Skeletal muscle satellite cell (primary cell): ENCODE data around the gene DNAAF5. TPM values are rescaled to one million over a fixed set of nuclear protein-coding genes. Genes with fewer than 3 reads are reported as not detected.

Source experiments
- H3K27me3 ChIP-seq: 2 replicates; pipeline ENCODE4 v1.7.0; 2013; ENCODE audit warnings: low read length; ENCODE audit not compliant: control insufficient read depth, insufficient read depth
- H3K36me3 ChIP-seq: 2 replicates; pipeline ENCODE4 v1.7.0; 2013; ENCODE audit warnings: mild to moderate bottlenecking, control low read depth, low read length; ENCODE audit not compliant: insufficient read depth
- H3K4me1 ChIP-seq: 2 replicates; pipeline ENCODE4 v1.7.0; 2013; ENCODE audit warnings: low read length; ENCODE audit not compliant: control insufficient read depth, insufficient read depth
- H3K4me2 ChIP-seq: 2 replicates; pipeline ENCODE4 v1.7.0; 2013; ENCODE audit warnings: mild to moderate bottlenecking, low read length
- H3K4me3 ChIP-seq: 2 replicates; pipeline ENCODE4 v1.7.0; 2013; ENCODE audit warnings: low read length
- H3K9ac ChIP-seq: 2 replicates; pipeline ENCODE4 v1.7.0; 2013; ENCODE audit warnings: mild to moderate bottlenecking, low read depth, low read length, moderate library complexity
- H3K9me3 ChIP-seq: replicated peaks from 2 replicates; pipeline ENCODE4 v1.7.0; 2013; ENCODE audit warnings: mild to moderate bottlenecking, control low read depth, low read length
- total RNA-seq: library from RNA; depleted of rRNA; stranded (reverse); fragments of >200 nt; gene quantifications from 2 replicates; pipeline ENCODE4 v1.2.3, GENCODE V29; 2012; rRNA removed

Gene DNAAF5
- 40.6 and 41.1 TPM in 2 replicates for total RNA-seq

DNA sequence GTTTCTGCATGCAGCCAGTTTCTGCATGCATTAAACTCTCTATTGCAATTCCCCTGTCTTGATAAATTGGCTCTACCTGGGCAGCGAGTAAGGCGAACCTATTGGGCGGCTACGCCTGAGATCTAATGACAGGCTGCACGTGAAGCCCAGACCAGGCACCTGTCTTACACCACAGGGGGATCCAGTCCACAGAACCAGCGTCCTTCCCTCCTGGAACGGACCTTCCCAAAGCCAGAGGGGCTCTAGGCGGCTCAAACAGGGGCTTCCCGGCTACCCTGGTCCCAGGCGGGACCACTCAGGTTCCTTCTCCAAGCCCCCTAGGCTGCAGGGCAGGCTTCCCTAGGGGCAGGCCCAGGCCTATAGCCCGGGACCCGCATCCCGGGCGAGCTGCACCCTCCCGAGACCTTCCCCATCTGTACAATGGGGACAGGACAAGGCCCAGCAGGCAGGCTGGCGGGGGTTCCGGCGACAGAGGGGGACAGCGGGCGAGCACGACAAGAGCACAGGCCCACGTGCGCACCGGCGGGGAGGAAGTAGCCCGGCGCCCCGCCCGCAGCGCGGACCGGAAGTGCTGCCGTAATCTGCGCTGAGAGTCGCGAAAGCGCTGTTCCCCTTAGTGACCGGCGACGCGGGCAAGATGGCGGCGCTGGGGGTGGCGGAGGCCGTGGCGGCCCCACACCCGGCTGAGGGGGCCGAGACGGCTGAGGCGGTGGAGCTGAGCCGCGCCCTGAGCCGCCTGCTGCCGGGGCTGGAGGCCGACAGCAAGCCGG lies at the start of gene DNAAF5:
Gene DNAAF5 (plus strand): TSS at position 616 of the 770 bp plus-strand sequence. CDS start 22 bp downstream, at position 638.
- H3K4me1 ChIP-seq = peaks cover 21% of the 10 kb centered on the region
- H3K27me3 ChIP-seq = no peaks in the 10 kb centered on the region
- H3K36me3 ChIP-seq = peaks cover 12% of the 10 kb centered on the region
- H3K4me3 ChIP-seq = peak within 1 kb of the TSS; percentile 93
- no peaks in the 10 kb centered on the region for H3K9me3 ChIP-seq
- H3K4me2 ChIP-seq = peak within 1 kb of the TSS; percentile 97
- peak within 1 kb of the TSS; percentile 83 for H3K9ac ChIP-seq

DNA sequence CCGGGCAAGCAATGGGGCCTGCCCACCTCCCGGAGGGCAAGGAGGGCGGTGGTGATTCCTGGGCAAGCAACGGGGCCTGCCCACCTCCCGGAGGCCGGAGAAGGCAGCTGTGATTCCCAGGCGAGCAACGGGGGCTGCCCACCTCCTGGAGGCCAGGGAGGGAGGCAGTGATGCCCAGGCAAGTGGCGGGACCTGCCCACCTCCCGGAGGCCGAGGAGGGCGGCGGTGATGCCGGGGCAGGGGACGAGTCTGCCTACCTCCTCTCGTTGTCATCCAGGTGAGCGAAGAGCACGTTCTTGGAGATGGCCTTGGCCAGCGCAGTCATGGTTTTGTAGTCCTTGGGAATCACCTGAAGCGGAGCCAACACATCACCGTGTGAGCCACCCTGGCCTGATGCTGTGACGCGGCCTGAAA lies 49.5 kb upstream of the DNAAF5 start:
- Histone ChIP-seq H3K4me2 (no peak overlapping the region), H3K36me3 (no peaks in the 10 kb centered on the region), H3K27me3 (no peaks in the 10 kb centered on the region), H3K9me3 (no peaks in the 10 kb centered on the region), H3K9ac (no peak overlapping the region), H3K4me3 (no peak overlapping the region), H3K4me1 (no peaks in the 10 kb centered on the region)

DNA sequence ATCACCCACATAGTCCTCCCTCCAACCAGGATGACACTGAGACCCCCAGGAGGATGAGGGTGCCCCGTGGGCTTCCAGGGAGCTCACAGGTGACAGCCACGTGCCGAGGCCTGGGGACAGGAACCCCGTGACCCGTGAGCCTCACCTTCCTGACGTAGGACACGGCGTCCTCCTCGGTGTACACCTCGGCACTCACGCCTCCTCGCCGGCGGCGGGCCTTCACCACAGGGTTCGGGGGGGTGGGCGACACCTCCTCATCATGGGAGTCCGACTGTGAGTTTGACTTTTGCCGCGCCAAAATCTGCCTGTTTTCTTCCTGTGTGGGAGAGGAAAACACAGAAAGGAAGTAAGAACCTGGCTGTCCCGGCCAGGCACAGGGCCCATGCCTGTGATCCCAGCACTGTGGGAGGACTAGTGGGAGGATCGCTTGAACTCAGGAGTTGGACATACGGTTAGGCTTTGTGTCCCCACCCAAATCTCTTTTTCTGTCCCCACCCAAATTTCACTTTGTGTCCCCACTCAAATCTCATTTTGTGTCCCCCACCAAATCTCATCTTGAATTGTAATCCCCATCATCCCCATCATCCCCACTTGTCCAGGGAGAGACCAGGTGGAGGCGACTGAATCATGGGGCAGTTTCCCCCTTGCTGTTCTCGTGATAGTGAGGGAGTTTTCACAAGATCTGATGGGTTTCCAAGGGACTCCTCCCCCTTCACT lies 45.9 kb upstream of the DNAAF5 start:
- Histone ChIP-seq H3K4me1 (no peaks in the 10 kb centered on the region), H3K27me3 (no peaks in the 10 kb centered on the region), H3K9ac (no peak overlapping the region), H3K4me2 (no peak overlapping the region), H3K9me3 (no peaks in the 10 kb centered on the region), H3K36me3 (no peaks in the 10 kb centered on the region), H3K4me3 (no peak overlapping the region)

DNA sequence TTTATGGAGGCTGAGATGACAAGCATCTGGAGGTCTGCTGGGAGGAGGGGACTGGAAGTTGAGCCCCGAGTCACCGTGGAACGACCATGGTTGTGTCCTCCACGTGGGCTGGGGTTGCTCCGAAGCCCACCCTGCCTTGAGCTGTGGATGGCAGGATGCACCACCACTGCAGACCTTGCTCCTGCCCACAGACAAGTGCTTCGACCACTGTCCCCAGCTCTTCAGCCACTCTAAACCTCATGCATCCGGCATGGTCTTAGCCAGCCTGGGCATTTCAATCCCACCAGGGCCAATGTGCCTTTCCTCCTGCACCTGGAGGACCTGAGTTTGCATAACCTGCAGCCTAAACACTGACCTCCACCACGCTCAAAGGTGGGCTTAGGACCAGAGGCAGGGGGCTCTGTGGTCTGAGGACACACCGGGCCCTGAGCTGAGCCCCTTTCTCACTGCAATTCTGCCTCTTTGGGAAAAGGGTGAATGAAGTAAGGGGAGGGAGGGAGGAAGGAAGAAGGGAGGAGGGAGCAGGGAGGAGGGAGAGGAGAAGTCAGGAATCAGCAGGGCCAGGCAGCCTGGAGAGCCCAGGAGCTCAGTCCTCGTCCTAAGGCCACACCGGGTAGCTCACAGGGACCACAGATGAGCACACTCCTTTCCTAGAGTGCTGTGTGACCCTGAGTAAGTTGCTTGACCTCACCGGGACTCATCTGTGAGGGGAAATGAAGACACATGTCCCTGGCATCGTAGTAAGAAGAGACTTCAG lies 44.8 kb upstream of the DNAAF5 start:
- Histone ChIP-seq H3K9me3 (no peaks in the 10 kb centered on the region), H3K27me3 (no peaks in the 10 kb centered on the region), H3K36me3 (no peaks in the 10 kb centered on the region), H3K4me1 (no peaks in the 10 kb centered on the region), H3K4me2 (no peak overlapping the region), H3K4me3 (no peak overlapping the region), H3K9ac (no peak overlapping the region)

DNA sequence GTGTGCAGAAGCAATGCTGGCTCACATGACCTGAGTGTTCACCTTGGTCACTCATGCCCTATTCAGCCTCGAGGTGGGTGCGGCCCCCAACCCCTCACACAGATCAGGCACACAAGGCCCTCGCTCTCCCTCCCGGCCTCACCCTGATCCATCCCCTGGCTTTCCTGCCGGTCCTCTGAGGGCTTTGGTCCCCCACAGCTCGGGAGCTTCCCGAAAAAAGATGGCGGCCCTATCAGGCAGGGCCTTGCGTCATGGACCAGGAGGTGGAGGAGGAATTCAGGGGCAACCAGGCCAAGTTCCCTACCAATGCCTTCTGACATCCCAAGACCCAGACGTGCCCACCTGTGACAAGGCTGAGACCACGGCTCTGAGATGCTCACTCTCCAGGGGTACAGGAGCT lies 43.7 kb upstream of the DNAAF5 start:
- no peak overlapping the region for H3K4me2 ChIP-seq
- H3K4me1 ChIP-seq = no peaks in the 10 kb centered on the region
- no peaks in the 10 kb centered on the region for H3K27me3 ChIP-seq
- no peak overlapping the region for H3K9ac ChIP-seq
- H3K9me3 ChIP-seq = no peaks in the 10 kb centered on the region
- no peak overlapping the region for H3K4me3 ChIP-seq
- no peaks in the 10 kb centered on the region for H3K36me3 ChIP-seq

DNA sequence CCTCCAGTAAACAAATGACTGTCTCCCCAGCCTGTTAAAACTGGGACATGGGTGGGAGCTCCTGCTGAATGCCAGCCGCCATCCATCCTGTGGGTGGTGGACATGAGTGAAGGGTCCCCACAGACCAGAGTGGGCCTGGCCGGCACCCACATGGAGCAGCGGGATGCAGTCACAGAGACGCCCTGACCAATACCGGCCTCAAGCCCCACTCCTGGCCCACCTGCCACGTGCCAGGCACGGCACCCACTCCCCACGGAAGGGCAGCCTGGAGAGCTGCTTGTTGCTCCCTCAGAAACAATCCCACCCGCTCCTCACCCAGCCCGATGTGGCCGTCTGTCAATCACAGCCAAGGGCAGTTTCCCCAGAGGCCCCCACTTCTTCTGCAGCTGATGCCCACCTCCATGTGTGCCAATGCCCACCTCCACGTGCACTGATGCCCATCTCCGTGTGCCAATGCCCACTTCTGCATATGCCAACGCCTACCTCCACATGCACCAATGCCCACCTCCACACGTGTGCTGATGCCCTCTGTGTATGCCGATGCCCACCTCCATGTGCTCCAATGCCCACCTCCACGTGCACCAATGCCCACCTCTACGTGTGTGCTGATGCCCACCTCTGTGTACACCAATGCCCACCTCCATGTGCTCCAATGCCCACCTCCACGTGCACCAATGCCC lies 42.8 kb upstream of the DNAAF5 start:
- Histone ChIP-seq H3K9me3 (no peaks in the 10 kb centered on the region), H3K36me3 (no peaks in the 10 kb centered on the region)

DNA sequence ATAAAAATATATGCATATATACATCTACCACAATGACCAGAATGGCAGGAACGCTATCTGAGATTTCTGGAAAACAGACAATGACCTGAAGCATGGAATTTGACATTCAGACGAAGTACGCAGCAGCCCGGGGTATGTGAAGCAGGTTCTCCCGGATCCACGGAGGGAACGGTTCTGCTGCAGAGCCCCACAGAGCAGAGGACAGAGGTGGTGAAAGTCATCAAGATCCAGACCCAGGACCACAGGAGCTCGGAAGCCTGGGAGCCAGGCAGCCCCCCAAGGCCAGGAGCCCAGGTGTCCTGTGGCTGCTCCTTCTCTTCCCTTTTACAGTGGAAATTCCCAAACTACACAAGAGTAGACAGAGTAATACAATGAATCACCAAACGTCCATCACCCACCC lies 42.1 kb upstream of the DNAAF5 start:
- H3K4me1 ChIP-seq = no peaks in the 10 kb centered on the region
- H3K4me2 ChIP-seq = no peak overlapping the region
- H3K27me3 ChIP-seq = no peaks in the 10 kb centered on the region
- H3K9me3 ChIP-seq = no peaks in the 10 kb centered on the region
- H3K9ac ChIP-seq = no peak overlapping the region
- H3K4me3 ChIP-seq = no peak overlapping the region
- H3K36me3 ChIP-seq = no peaks in the 10 kb centered on the region

More for the DNA sequence above, 42.8 kb upstream of the DNAAF5 start:
- no peak overlapping the region for H3K4me2 ChIP-seq
- H3K4me3 ChIP-seq = no peak overlapping the region
- H3K4me1 ChIP-seq = no peaks in the 10 kb centered on the region
- H3K27me3 ChIP-seq = no peaks in the 10 kb centered on the region
- no peak overlapping the region for H3K9ac ChIP-seq

DNA sequence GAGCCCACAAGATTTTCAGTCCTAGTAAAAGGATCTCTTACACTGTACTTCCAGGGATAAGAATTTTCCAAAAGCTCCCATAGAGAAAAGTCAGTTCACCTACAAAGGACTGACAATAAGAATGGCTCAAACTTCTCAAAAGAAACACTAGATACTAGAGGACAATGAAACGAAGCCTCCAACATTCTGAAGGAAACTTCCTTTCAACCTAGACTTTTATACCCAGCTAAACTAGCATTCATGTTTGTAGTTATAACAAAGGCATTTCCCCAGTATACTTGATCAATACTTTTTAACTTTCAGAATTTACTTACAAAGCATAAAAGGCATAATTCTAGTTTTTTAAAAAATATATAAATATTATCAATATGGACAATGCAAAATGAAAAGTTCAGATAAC lies 41.0 kb upstream of the DNAAF5 start:
- no peaks in the 10 kb centered on the region for H3K9me3 ChIP-seq

DNA sequence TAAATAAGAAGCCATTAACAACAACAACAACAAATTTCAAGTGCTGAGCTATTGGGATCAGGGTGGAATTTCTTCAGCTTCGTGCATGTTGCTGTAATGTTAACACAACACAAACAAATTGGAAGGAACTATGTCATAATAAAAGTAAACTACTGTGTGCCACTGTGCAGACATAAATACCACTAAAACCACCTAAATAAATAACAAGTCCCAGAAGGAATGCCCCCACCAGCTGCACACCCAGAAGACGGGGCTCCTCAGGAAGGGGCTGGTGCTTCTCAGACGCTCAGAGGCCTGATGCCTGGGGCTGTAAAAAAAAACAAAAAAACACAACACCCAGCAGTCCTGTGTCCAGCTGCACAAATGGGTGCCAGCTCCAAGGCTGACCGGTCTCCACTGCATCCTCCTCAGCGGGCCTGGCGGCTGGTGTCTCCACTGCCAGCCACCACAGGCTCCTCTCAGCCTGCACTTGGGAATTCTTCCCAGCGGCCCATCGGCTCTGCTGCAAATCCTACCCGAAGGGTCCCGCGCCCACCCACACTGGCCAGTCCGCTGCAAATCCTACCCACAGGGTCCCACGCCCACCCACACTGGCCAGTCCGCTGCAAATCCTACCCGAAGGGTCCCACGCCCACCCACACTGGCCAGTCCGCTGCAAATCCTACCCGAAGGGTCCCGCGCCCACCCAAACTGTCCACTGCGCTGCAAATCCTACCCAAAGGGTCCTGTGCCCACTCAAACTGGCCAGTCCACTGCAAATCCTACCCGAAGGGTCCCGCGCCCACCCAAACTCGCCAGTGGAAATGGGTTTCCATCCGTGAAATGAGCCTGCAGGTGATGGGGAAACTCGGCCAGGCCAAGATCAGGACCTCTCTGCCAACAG lies 35.8 kb upstream of the DNAAF5 start:
- no peaks in the 10 kb centered on the region for H3K27me3 ChIP-seq
- no peak overlapping the region for H3K4me2 ChIP-seq
- H3K9ac ChIP-seq = no peak overlapping the region
- H3K4me3 ChIP-seq = no peak overlapping the region
- no peaks in the 10 kb centered on the region for H3K36me3 ChIP-seq
- H3K9me3 ChIP-seq = no peaks in the 10 kb centered on the region
- no peaks in the 10 kb centered on the region for H3K4me1 ChIP-seq

More for the DNA sequence above, 41.0 kb upstream of the DNAAF5 start:
- H3K36me3 ChIP-seq = no peaks in the 10 kb centered on the region
- H3K4me2 ChIP-seq = no peak overlapping the region
- no peak overlapping the region for H3K9ac ChIP-seq
- H3K27me3 ChIP-seq = no peaks in the 10 kb centered on the region
- H3K4me3 ChIP-seq = no peak overlapping the region
- no peaks in the 10 kb centered on the region for H3K4me1 ChIP-seq

DNA sequence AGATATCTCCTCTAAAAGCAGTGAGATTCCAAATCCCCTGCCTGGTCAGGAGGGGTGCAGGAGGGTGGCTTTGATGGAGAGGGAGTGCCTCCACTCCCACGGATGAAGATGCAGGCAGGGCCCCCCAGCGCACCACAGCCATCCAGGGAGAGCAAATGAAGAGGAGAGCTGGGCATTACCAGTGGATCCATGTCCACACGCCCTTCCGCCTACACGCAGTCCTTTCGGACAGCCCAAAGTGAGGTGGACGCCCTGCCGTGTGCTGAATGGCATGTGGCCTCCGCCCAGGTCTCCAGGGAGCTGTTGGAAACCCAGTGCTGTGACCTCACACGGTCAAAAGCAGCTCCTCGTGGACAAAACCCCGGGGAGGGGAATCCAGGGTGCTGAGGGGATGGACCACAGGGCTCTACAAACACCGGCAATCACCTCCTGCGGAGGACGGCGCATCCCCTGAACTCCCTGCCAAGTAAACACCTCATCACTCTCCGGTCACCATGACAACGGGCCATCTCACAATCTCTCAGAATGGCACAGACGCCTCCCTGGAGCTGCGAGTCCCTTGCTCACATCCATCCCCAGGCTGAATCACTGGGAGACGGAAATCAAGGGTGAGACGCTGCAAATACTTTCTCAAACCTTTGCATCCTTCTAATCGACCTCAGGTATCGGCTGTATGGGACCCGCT lies 35.0 kb upstream of the DNAAF5 start:
- Histone ChIP-seq H3K9ac (no peak overlapping the region), H3K4me1 (no peaks in the 10 kb centered on the region), H3K4me3 (no peak overlapping the region), H3K27me3 (no peaks in the 10 kb centered on the region), H3K36me3 (no peaks in the 10 kb centered on the region), H3K9me3 (no peaks in the 10 kb centered on the region), H3K4me2 (no peak overlapping the region)
